ENCODE results near the gene RFTN1. TPM values are rescaled to one million over a fixed set of nuclear protein-coding genes. Genes with fewer than 3 reads are reported as not detected.

RFTN1 gene
- total RNA-seq, 1 experiment from 2014 or later: 2.2 TPM

- Histone ChIP-seq H2AFZ (ENCODE audit: low read length) (no peak overlapping the region), H3K56ac (ENCODE audit: insufficient read length, low read depth, low read length) (no peak overlapping the region), H4K91ac (ENCODE audit: insufficient read length, low read depth, low read length) (no peak overlapping the region), H3K14ac (ENCODE audit: insufficient read depth, low read length) (no peak overlapping the region), H3K27me3 (ENCODE audit: insufficient read depth, low read length) (no peaks in the 10 kb centered on the region), H3K4ac (ENCODE audit: low read depth, low read length) (no peak overlapping the region), H3K4me1 (ENCODE audit: insufficient read depth, low read length) (no peaks in the 10 kb centered on the region), H3K4me2 (ENCODE audit: insufficient read depth, insufficient read length, low read length) (no peak overlapping the region), H3K79me2 (ENCODE audit: insufficient read depth, low read length) (no peaks in the 10 kb centered on the region), H3K9me3 (ENCODE audit: control insufficient read depth, low read depth, low read length) (no peaks in the 10 kb centered on the region), H4K8ac (replicated peaks; ENCODE audit: insufficient read length, low read depth, low read length) (no peak overlapping the region), H2BK20ac (ENCODE audit: low read depth, low read length, poor library complexity, severe bottlenecking) (no peak overlapping the region), H3K79me1 (ENCODE audit: insufficient read depth, low read depth, low read length, poor library complexity, severe bottlenecking) (no peaks in the 10 kb centered on the region), H3K18ac (ENCODE audit: insufficient read length, low read depth, low read length) (no peak overlapping the region), H3T11ph (ENCODE audit: low read length) (no peak overlapping the region), H2BK12ac (ENCODE audit: insufficient read length, low read depth, low read length) (no peak overlapping the region), H3K9ac (ENCODE audit: extremely low read depth, insufficient read length, low read length) (no peak overlapping the region), H3K23me2 (ENCODE audit: insufficient read length, low read depth, low read length, poor library complexity, severe bottlenecking) (no peaks in the 10 kb centered on the region), H4K20me1 (ENCODE audit: control insufficient read depth, insufficient read depth, insufficient read length) (no peaks in the 10 kb centered on the region), H4K5ac (ENCODE audit: insufficient read length, low read depth, low read length) (no peak overlapping the region), H2AK5ac (ENCODE audit: insufficient read length, low read length) (no peak overlapping the region), H3K23ac (ENCODE audit: insufficient read length, low read depth, low read length) (no peak overlapping the region), H3K27ac (ENCODE audit: insufficient read length, low read depth, low read length) (no peak overlapping the region), H2BK120ac (ENCODE audit: low read depth, low read length, poor library complexity, severe bottlenecking) (no peak overlapping the region), H2BK5ac (ENCODE audit: insufficient read length, low read length) (no peak overlapping the region), H2BK15ac (ENCODE audit: low read depth, low read length) (no peak overlapping the region)
- H3K4me3 Mint-ChIP-seq: no peak overlapping the region
- H3K4me1 Mint-ChIP-seq: peaks cover 9 to 18% of the 10 kb centered on the region in 2 experiments
- H3K27me3 Mint-ChIP-seq (ENCODE audit: low read depth): peaks cover 25% of the 10 kb centered on the region
- no peak overlapping the region for H3K27ac Mint-ChIP-seq
- no peak for TF ChIP-seq CTCF (conservative IDR thresholded peaks at IDR 0.05)
- no peaks in the 10 kb centered on the region for H3K36me3 Mint-ChIP-seq (ENCODE audit: insufficient read depth in 1 of 3, low read depth in 3 of 3)
- no peak for DNase-seq
- no peaks in the 10 kb centered on the region; a peak in 1 of 5 replicates for H3K9me3 Mint-ChIP-seq
- WGBS (ENCODE audit: extremely low coverage, insufficient read length, low lambda C conversion rate): no CpG with 5 or more reads among the region's 1 CpG
Observed at GRCh38 chr3:16463119-16463518, 50.4 kb downstream of the RFTN1 start.
